GM18520 (cell line): Measurements from ENCODE around the gene CACNB2.

Experiments used
- ATAC-seq: cut with Tn5 transposase; IDR thresholded peaks from one replicate; pipeline ENCODE4 v1.9.1; 2021; ENCODE audit not compliant: unreplicated experiment

CACNB2 gene

GRCh38 chr10:18497806-18498369 lies 357.7 kb downstream of the CACNB2 start:
- no peak for ATAC-seq

- no peak for ATAC-seq
These were observed 358.8 kb downstream of the CACNB2 start for GRCh38 chr10:18498998-18499397.

GRCh38 chr10:18500576-18500975 lies 360.4 kb downstream of the CACNB2 start:
- ATAC-seq = no peak

- peak; percentile 96 for ATAC-seq
These were observed 361.0 kb downstream of the CACNB2 start for GRCh38 chr10:18501198-18501597.

GRCh38 chr10:18501629-18502028 lies 361.4 kb downstream of the CACNB2 start:
- ATAC-seq = peak; percentile 11

GRCh38 chr10:18504161-18504560 lies 363.9 kb downstream of the CACNB2 start:
- ATAC-seq = no peak

- no peak for ATAC-seq
These were observed 365.4 kb downstream of the CACNB2 start for GRCh38 chr10:18505456-18506118.

- ATAC-seq = no peak
These were observed 368.4 kb downstream of the CACNB2 start for GRCh38 chr10:18508587-18508986.

GRCh38 chr10:18514537-18514936 lies 374.3 kb downstream of the CACNB2 start:
- no peak for ATAC-seq

- no peak for ATAC-seq
These were observed 376.6 kb downstream of the CACNB2 start for GRCh38 chr10:18516851-18517250.

- no peak for ATAC-seq
These were observed 382.8 kb downstream of the CACNB2 start for GRCh38 chr10:18523025-18523424.

GRCh38 chr10:18523858-18524257 lies 383.6 kb downstream of the CACNB2 start:
- ATAC-seq = no peak

GRCh38 chr10:18527687-18528086 lies 387.5 kb downstream of the CACNB2 start:
- ATAC-seq = no peak

GRCh38 chr10:18528292-18528691 lies 388.1 kb downstream of the CACNB2 start:
- no peak for ATAC-seq

- ATAC-seq = no peak
These were observed 392.8 kb downstream of the CACNB2 start for GRCh38 chr10:18532881-18533535.

- ATAC-seq = no peak
These were observed 393.7 kb downstream of the CACNB2 start for GRCh38 chr10:18533896-18534295.

- no peak for ATAC-seq
These were observed 399.1 kb downstream of the CACNB2 start for GRCh38 chr10:18539335-18539734.

GRCh38 chr10:18540195-18540594 lies 400.0 kb downstream of the CACNB2 start:
- ATAC-seq = no peak

GRCh38 chr10:18542832-18543231 lies 402.6 kb downstream of the CACNB2 start:
- no peak for ATAC-seq

GRCh38 chr10:18545621-18546305 lies 405.5 kb downstream of the CACNB2 start:
- ATAC-seq = no peak

GRCh38 chr10:18549105-18549504 lies 408.9 kb downstream of the CACNB2 start:
- ATAC-seq = no peak

- no peak for ATAC-seq
These were observed 411.2 kb downstream of the CACNB2 start for GRCh38 chr10:18551473-18551872.
